HFF-Myc (cell line): ENCODE measurements around the gene INTS6.
"Not testable (repeated sequence)": the region's sequence is repeated elsewhere in the genome, so short reads cannot be mapped to it uniquely, and the experiment has no call there.

Source experiments
- DNase-seq: peaks from one replicate; pipeline ENCODE4 v3.0.0-alpha.2; 2011; ENCODE audit warnings: low read depth; ENCODE audit errors: extremely low read depth
- H3K4me3 ChIP-seq: replicated peaks from 2 replicates; pipeline ENCODE4 v1.5.1; 2011; ENCODE audit warnings: low read depth, mild to moderate bottlenecking, control low read depth, low read length
- CTCF ChIP-seq: IDR thresholded peaks from 2 replicates; pipeline ENCODE4 v1.5.1; 2012; ENCODE audit warnings: mild to moderate bottlenecking, low read depth, low read length, control low read depth; ENCODE audit errors: missing control alignments

INTS6 gene

DNA sequence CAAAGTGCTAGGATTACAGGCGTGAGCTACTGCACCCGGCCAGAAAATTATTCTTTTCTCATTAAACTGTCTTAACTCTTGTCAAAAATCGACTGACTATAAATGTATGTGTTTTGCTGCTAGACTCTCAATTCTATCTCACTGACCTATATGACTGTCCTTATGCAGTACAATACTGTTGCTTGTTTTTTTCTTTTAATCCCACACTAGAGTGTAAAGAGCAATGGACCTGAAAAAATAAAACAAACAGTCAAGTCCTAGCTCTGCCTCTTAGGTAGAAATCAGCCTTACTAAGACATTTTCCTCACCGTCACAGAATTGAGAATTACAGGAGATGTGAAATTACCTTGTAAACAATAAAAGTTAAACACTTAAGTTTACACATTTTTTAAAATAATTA is 35.1 kb downstream of the INTS6 start:
- no peak overlapping the region for H3K4me3 ChIP-seq
- DNase-seq = no peak
- no peak for TF ChIP-seq CTCF

- no peak overlapping the region for H3K4me3 ChIP-seq
- no peak for TF ChIP-seq CTCF
- DNase-seq = no peak
These were observed 36.7 kb downstream of the INTS6 start for GRCh38 chr13:51416107-51416506.

DNA sequence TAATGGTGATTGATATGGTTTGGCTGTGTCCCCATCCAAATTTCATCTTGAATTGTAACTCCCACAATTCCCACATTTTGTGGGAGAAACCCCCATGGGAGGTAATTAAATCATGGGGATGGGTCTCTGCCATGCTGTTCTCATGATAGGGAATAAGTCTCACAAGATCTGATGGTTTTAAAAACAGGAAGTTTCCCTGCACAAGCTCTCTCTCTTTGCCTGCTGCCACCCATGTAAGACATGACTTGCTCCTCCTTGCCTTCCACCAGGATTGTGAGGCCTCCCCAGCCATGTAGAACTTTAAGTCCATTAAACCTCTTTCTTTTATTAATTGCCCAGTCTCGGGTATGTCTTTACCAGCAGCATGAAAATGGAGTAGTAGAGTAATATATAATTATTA is 37.5 kb downstream of the INTS6 start:
- not testable (repeated sequence) for DNase-seq, H3K4me3 ChIP-seq

DNA sequence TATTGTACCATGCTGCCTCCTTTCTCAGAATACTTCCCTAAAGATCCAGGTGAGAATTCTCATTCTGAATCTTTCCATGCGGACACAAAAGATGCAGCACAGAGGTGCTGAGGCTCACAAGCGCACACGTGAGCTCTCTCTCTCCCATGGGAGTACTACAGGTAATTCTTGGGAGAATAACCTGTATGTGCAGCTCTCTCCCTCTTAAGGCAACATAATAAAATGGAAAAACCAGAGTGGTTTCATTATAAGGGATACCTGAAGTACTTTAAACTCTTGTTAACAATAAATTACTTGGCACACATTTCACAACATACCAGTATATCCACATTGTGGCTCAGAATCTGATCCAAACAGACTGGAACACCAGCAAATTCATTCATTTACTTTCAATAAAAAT is 40.4 kb downstream of the INTS6 start:
- no peak for DNase-seq
- TF ChIP-seq CTCF = no peak
- H3K4me3 ChIP-seq = no peak overlapping the region

DNA sequence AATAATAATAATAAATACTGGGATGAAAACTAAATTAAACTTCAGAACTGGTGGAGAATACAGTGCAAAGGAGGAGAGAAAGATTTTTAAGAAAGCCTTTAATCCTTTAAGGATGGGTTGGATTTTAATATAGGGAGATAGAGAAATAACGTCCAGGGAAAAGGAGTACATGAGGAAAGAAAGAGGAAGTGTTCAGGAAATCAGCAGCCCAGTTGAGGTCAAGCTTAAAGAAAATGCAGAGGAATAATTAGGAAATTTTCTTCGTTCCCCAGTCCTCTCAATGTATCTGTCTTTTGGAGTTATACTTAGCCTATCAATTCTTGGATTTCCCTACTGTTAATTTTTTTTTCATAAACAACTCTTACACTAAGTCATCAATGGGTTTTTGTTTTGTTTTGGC is 47.7 kb downstream of the INTS6 start:
- no peak for DNase-seq
- TF ChIP-seq CTCF = no peak
- H3K4me3 ChIP-seq = no peak overlapping the region

DNA sequence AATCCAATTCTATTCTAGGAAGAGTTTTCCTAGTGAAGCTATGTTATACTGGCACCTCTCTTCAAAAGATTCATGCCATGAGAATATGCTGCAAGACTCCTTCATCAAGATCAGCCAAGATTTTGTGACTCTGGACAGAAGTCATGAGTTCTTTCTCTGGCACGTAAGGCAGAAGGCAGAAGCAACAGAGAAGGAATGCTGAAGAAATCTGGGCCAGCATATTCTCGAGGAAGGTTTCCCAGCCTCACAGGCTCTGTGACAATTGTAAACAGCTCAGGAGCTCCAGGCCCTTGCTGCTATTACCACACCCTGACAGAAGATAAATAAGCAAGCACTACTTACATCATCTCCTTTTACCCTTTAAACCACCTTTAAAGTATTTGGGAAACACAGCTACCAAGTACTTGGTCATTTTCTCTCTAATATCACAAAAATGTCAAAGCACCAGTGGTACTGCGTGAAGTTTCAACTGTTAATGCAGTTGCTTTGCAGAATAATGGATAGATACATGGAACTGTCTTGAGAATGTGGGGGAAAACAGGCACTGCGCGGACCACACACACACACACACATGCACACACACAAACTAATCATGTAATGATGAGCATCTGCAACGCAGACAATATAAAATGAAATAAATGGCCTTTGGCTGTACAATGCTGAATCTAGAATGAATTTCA is 55.4 kb downstream of the INTS6 start:
- no peak for TF ChIP-seq CTCF
- peak; percentile 6 for DNase-seq
- H3K4me3 ChIP-seq = no peak overlapping the region

DNA sequence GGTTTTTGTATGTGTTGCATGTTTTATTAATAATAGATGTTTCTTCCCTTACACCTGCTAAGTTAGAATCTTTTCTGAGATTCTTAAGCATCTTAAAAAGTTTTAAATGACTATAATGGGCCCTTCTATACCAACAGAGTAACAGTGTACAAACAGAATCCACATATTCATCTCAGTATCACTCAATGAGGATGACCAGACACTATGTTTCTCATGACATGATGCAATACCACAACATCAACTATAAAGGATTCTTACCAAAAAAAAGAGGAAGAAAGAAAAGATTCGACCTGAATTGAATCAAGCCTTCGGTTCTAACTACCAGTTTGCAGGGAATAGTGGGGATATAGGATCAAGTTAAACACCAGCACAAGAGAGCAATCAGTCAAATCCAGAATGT is 56.5 kb downstream of the INTS6 start:
- TF ChIP-seq CTCF = no peak
- DNase-seq = no peak
- no peak overlapping the region for H3K4me3 ChIP-seq
